ENCODE measurements around the gene BCAS4. TPM values are rescaled to one million over a fixed set of nuclear protein-coding genes. Genes with fewer than 3 reads are reported as not detected.
"Not testable (repeated sequence)": the region's sequence is repeated elsewhere in the genome, so short reads cannot be mapped to it uniquely, and the experiment has no call there.

BCAS4 gene
- total RNA-seq, 2 experiments from 2014 or later = 11.6 to 17.0 TPM

DNA sequence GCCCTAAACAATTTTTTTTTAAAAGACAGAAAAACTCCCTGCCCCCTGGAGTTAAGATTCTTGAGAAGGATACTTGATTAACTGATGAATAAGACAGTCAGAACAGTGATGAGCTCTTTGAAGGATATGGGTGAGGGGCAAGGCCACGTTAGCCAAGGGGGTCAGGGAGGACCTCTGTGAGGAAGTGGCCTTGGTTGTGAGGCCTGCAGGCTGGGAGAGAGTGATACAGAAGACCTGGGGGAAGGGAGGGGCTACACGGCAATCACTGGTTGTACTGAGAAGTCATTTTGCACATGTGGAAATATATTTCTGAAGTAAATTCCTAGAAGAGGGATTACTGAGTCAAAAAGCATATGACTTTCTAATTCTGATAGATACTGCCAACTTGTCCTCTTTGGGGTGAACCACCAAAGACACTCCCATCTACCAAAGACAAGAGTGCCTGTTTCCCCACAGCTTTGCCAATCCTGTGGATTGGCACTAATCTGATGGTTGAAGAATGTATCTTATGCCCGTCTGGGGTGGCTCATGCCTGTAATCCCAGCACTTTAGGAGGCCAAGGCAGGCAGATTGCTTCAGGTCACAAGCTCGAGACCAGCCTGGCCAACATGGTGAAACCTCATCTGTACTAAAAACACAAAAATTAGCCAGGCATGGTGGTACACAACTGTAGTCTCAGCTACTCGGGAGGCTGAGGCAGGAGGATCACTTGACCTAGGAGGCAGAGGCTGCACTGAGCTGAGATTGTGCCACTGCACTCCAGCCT, 22.3 kb upstream of the BCAS4 start:
- Mint-ChIP-seq H3K4me3 (no peak overlapping the region), H3K9me3 (ENCODE audit: low read depth) (no peaks in the 10 kb centered on the region), H3K27me3 (no peaks in the 10 kb centered on the region), H3K36me3 (ENCODE audit: low read depth) (no peaks in the 10 kb centered on the region), H3K27ac (no peak overlapping the region), H3K4me1 (peaks cover 2% of the 10 kb centered on the region)
- DNase-seq (no peak), ATAC-seq (peak; percentile 23)
- ChIA-PET POLR2A (no interaction called here), CTCF (no interaction called here)
- intact Hi-C loops (cut with DNase I, micrococcal nuclease) = no loop called here

DNA sequence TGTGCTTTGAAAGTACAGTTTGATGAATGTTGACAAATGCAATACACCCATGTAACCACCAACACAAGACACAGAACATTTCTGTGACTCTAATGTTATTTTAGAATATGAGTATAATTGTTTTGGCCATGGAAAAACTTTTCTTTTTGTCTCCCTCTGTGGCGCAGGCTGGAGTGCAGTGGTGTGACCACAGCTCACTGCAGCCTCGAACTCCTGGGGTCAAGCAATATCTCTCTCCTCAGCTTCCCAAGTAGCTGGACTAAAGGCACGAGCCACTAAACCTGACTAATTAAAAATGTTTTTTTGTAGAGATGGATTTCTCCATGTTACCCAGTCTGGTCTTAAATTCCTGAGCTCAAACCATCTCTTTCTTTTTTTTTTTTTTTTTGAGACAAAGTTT, 20.3 kb upstream of the BCAS4 start:
- no peaks in the 10 kb centered on the region for H3K36me3 Mint-ChIP-seq (ENCODE audit: low read depth)
- H3K27ac Mint-ChIP-seq = no peak overlapping the region
- CTCF ChIA-PET = interaction anchor here (1.9 kb wide), 1 partner anchor 16 kb away, joined by 5 read pairs; no protein-coding TSS in a partner anchor
- H3K27me3 Mint-ChIP-seq = no peaks in the 10 kb centered on the region
- H3K4me1 Mint-ChIP-seq = peaks cover 2% of the 10 kb centered on the region
- POLR2A ChIA-PET = no interaction called here
- no peak overlapping the region for H3K4me3 Mint-ChIP-seq
- ATAC-seq (no peak), DNase-seq (no peak)
- H3K9me3 Mint-ChIP-seq (ENCODE audit: low read depth) = no peaks in the 10 kb centered on the region
- intact Hi-C loops (cut with DNase I, micrococcal nuclease) = no loop called here

DNA sequence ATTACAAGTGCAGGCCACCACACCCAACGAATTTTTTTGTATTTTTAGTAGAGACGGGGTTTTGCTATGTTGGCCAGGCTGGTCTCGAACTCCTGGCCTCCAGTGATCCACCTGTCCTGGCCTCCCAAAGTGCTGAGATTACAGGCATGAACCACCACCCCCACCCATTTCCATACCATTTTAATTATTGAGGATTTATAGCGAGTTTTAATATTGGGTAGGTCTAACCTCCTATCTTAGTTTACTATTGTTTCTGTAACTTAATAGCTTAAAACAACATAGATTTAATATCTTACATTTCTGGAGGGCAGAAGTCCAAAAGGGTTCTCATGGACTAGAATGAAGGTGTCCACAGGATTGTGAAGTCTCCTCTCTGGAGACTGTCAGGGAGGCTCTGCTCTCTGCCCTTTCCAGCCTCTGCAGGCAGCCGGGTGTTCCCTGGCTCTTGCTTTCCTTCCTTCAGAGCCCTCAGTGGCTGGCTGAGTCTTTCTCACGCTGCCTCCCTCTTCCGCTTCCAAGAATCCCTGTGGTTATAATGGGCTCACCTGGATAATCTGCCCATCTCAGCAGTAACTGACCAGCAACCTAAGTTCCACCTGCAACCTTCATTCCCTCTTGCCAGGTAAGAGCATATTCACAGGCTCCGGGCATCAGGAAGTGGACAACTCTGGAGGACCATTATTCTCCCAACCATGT, 18.6 kb upstream of the BCAS4 start:
- H3K4me3 Mint-ChIP-seq = no peak overlapping the region
- no peaks in the 10 kb centered on the region for H3K9me3 Mint-ChIP-seq (ENCODE audit: low read depth)
- no peaks in the 10 kb centered on the region for H3K27me3 Mint-ChIP-seq
- DNase-seq (no peak), ATAC-seq (no peak)
- no peak overlapping the region for H3K27ac Mint-ChIP-seq
- ChIA-PET POLR2A (no interaction called here), CTCF (interaction anchor here (1.2 to 1.6 kb wide), 2 partner anchors 14 to 18 kb away, joined by 3 to 4 read pairs; partner anchors contain the start of gene BCAS4)
- intact Hi-C loops (cut with DNase I, micrococcal nuclease) = no loop called here
- H3K4me1 Mint-ChIP-seq = peaks cover 2% of the 10 kb centered on the region
- no peaks in the 10 kb centered on the region for H3K36me3 Mint-ChIP-seq (ENCODE audit: low read depth)

DNA sequence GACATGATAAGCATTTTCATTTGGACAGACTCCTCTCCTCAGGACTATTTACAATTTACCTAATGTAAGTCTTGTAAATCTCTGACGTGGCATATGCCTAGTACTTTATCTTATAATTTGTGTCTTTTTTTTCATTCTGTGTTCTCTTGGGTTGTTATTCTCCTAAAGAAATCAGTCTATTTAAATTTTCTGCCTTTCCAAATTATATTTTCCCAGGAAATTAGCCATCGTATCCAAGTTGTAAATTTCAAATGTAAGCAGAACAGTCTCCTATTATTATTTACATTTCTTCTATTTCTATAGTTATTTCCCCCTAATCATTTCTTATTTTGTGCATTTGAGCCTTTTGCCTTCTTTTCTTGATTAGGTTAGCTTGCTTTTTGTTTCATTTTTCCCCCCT, 17.5 kb upstream of the BCAS4 start:
- Mint-ChIP-seq H3K4me3 (no peak overlapping the region), H3K9me3 (ENCODE audit: low read depth) (no peaks in the 10 kb centered on the region), H3K36me3 (ENCODE audit: low read depth) (no peaks in the 10 kb centered on the region), H3K27ac (no peak overlapping the region), H3K4me1 (no peaks in the 10 kb centered on the region), H3K27me3 (no peaks in the 10 kb centered on the region)
- intact Hi-C loops (cut with DNase I, micrococcal nuclease) = no loop called here
- ChIA-PET CTCF (interaction anchor here (0.6 to 1.6 kb wide), 5 partner anchors 13 to 141 kb away, joined by 3 to 4 read pairs (median 3); partner anchors contain the start of gene BCAS4), POLR2A (no interaction called here)
- DNase-seq = no peak
- no peak for ATAC-seq

DNA sequence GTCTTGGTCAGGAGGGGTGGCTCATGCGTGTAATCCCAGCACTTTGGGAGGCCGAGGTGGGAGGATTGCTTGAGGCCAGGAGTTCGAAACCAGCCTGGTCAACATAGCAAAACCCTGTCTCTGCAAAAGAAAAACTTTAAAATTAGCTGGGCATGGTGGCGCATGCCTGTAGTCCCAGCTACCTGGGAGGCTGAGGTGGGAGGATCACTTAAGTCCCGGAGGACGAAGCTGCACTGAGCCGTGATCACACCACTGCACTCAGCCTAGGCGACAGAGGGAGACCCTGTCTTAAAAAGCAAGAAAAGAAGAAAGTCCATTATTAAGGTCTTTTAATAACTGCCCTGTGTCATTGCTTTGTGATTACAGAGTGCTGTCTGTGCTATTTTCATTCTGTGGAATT, 15.9 kb upstream of the BCAS4 start:
- H3K36me3 Mint-ChIP-seq (ENCODE audit: low read depth); H3K27ac Mint-ChIP-seq; H3K4me1 Mint-ChIP-seq; POLR2A ChIA-PET; DNase-seq; H3K4me3 Mint-ChIP-seq; intact Hi-C loops (cut with DNase I, micrococcal nuclease); H3K9me3 Mint-ChIP-seq (ENCODE audit: low read depth); H3K27me3 Mint-ChIP-seq; ATAC-seq: not testable (repeated sequence)
- CTCF ChIA-PET = interaction anchor here (0.8 to 1.7 kb wide), 5 partner anchors 12 to 142 kb away, joined by 3 to 11 read pairs (median 4); no protein-coding TSS in a partner anchor

DNA sequence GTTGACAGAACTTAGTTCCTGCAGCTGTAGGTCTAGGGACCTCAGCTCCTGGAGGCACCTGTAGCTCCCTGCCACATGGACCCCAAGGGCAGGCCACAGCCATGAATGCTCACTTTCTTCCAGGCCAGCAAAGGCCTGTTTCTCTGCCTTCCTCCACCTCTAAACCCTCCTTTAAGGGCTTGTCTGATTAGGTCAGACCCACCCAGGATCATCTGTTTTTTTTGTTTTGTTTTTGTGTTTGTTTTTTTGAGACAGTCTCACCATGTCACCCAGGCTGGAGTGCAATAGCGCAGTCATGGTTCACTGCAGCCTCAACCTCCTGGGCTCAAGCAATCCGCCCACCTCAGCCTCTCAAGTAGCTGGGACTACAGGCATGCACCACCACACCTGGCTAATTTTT, 11.5 kb upstream of the BCAS4 start:
- ChIA-PET POLR2A (no interaction called here), CTCF (interaction anchor here (0.6 to 1.4 kb wide), 2 partner anchors 11 to 33 kb away, joined by 4 to 6 read pairs; partner anchors contain the start of gene BCAS4)
- ATAC-seq (no peak), DNase-seq (no peak)
- Mint-ChIP-seq H3K9me3 (ENCODE audit: low read depth) (no peaks in the 10 kb centered on the region), H3K27ac (no peak overlapping the region), H3K36me3 (ENCODE audit: low read depth) (no peaks in the 10 kb centered on the region), H3K27me3 (no peaks in the 10 kb centered on the region), H3K4me1 (no peaks in the 10 kb centered on the region), H3K4me3 (no peak overlapping the region)
- intact Hi-C loops (cut with DNase I, micrococcal nuclease) = no loop called here

DNA sequence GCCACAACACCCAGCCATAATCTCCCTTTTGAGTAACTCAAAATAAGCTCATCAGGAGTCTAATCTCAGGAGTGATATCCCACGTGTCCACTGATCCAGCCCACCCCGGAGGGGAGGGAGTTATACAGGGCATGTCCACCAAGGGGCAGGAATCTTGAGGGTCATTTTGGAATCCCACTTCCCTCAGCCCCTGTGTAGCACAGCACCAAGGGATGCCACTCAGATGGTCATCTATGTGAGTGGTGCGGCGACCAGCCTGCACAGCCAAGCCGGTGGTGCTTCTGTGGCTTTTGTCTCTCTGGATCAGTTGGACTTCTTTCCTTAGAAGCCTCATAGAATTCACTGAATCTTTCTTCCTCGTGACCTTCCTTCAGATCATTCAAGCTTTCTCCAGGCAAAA, 11.0 kb upstream of the BCAS4 start:
- ATAC-seq (no peak), DNase-seq (no peak)
- ChIA-PET POLR2A (no interaction called here), CTCF (interaction anchor here (0.6 to 1.4 kb wide), 5 partner anchors 10 to 34 kb away, joined by 3 to 6 read pairs (median 4); partner anchors contain the start of gene BCAS4)
- H3K27ac Mint-ChIP-seq = no peak overlapping the region
- H3K27me3 Mint-ChIP-seq = no peaks in the 10 kb centered on the region
- no peaks in the 10 kb centered on the region for H3K9me3 Mint-ChIP-seq (ENCODE audit: low read depth)
- no peak overlapping the region for H3K4me3 Mint-ChIP-seq
- no peaks in the 10 kb centered on the region for H3K36me3 Mint-ChIP-seq (ENCODE audit: low read depth)
- H3K4me1 Mint-ChIP-seq = no peaks in the 10 kb centered on the region
- intact Hi-C loops (cut with DNase I, micrococcal nuclease) = no loop called here

DNA sequence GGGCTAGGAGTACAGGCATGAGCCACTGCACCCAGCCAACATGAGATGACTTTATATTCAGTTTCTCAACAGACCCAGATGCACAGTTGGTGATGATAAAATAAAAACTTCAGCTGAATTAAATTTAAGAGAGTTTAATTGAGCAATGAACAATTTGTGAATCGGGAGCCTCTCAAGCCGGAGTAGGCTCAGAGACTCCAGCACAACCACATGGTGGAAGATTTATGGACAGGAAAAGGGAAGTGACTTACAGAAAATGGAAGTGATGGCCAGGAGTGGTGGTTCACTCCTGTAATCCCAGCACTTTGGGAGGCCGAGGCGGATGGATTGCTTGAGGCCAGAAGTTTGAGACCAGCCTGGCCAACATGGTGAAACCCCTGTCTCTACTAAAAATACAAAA, 10.4 kb upstream of the BCAS4 start:
- H3K4me3 Mint-ChIP-seq = no peak overlapping the region
- POLR2A ChIA-PET = no interaction called here
- no peaks in the 10 kb centered on the region for H3K27me3 Mint-ChIP-seq
- CTCF ChIA-PET = interaction anchor here (0.7 to 1.4 kb wide), 4 partner anchors 9 to 18 kb away, joined by 3 to 6 read pairs (median 4); partner anchors contain the start of gene BCAS4
- H3K27ac Mint-ChIP-seq = no peak overlapping the region
- no peak for ATAC-seq
- H3K4me1 Mint-ChIP-seq = no peaks in the 10 kb centered on the region
- intact Hi-C loops (cut with DNase I, micrococcal nuclease) = no loop called here
- no peak for DNase-seq
- no peaks in the 10 kb centered on the region for H3K9me3 Mint-ChIP-seq (ENCODE audit: low read depth)
- no peaks in the 10 kb centered on the region for H3K36me3 Mint-ChIP-seq (ENCODE audit: low read depth)

DNA sequence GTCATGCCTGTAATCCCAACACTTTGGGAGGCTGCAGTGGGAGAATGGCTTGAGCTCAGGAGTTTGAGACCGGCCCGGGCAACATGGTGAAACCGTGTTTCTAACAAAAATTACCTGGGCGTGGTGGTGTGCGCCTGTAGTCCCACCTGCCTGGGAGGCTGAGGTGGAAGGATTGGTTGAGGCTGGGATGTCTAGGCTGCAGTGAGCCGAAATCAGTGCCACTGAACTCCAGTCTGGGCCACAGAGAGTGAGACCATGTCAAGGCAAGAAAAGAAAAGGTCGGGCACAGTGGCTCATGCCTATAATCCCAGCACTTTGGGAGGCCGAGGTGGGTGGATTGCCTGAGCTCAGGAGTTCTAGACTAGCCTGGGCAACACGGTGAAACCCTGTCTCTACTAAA, 8.2 kb upstream of the BCAS4 start:
- CTCF ChIA-PET = interaction anchor here (0.6 kb wide), 1 partner anchor 31 kb away, joined by 3 read pairs; no protein-coding TSS in a partner anchor
- intact Hi-C loops (cut with DNase I, micrococcal nuclease) = no loop called here

DNA sequence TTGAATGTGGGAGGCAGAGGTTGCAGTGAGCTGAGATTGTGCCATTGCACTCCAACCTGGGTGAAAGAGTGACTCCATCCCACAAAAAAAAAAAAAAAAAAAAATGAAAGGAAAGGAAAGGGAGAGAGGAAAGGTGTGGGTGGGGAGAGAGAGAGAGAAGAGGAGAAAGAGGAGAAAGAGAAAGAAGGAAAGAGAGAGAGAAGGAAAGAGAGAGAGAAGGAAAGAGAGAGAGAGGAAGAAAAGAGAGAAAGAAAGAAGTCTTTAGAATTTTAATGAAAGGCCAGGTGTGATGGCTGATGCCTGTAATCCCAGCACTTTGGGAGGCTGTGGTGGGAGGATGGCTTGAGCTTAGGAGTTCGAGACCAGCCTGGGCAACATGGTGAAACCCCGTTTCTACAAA, 7.7 kb upstream of the BCAS4 start:
- no peak overlapping the region for H3K27ac Mint-ChIP-seq
- no peaks in the 10 kb centered on the region for H3K27me3 Mint-ChIP-seq
- POLR2A ChIA-PET = no interaction called here

More for the DNA sequence above, 8.2 kb upstream of the BCAS4 start:
- Mint-ChIP-seq H3K4me1 (peaks cover 6% of the 10 kb centered on the region), H3K4me3 (no peak overlapping the region), H3K27ac (no peak overlapping the region), H3K36me3 (ENCODE audit: low read depth) (no peaks in the 10 kb centered on the region), H3K9me3 (ENCODE audit: low read depth) (no peaks in the 10 kb centered on the region), H3K27me3 (no peaks in the 10 kb centered on the region)
- POLR2A ChIA-PET = no interaction called here
- ATAC-seq (no peak), DNase-seq (no peak)

DNA sequence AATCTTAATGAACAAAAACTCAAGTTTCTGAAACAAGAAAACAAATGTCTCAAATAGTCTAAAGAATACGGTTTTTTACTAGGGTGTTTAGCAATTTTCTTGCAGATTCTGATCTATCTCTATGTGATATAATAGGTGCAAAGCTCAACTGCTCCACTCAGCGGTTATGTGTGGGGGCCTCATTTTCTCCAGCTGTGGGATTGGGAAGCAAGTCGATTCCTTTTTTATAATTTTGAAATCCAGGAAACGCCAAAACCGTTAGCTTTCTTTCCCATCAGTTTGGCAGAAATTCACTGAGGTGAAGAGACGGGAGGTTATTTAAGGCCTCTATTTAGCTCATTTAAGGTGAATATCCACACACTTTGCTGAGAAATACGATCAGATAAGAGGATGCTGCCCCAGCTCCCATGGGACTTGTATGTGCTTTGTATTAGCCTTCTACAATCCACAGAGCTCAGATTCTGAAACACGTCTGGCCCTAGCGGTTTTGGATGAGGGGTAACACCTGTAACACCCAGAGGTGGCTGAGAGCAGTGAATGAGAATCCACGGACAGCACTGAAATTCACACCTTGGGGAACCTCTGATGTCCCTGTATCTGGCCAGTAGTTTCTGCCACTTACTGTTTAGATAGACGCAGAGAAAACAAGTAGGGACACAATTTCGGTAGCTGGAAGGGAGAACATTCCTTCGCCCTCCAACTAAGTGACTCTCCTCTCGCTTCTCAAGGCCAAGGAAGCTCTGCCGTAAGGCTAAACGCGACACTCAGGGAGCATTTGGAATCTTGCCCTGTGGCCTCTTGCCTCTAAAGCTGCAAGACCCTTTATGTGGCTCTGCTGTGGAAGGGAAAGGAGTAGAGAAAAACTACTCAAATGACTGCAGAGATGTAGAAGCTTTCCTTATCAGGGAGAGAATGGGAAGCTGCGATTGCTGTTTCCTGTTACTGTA, 6.5 kb upstream of the BCAS4 start:
- no peak for ATAC-seq
- H3K27ac Mint-ChIP-seq = no peak overlapping the region
- ChIA-PET POLR2A (no interaction called here), CTCF (interaction anchor here (0.6 to 4.4 kb wide), 10 partner anchors 25 to 881 kb away, joined by 3 to 20 read pairs (median 3); no protein-coding TSS in a partner anchor)
- no peak for DNase-seq
- no peak overlapping the region for H3K4me3 Mint-ChIP-seq
- no peaks in the 10 kb centered on the region for H3K36me3 Mint-ChIP-seq (ENCODE audit: low read depth)
- H3K9me3 Mint-ChIP-seq (ENCODE audit: low read depth) = no peaks in the 10 kb centered on the region
- intact Hi-C loops (cut with DNase I, micrococcal nuclease) = no loop called here
- no peaks in the 10 kb centered on the region for H3K27me3 Mint-ChIP-seq
- H3K4me1 Mint-ChIP-seq = peaks cover 6% of the 10 kb centered on the region

More for the DNA sequence above, 7.7 kb upstream of the BCAS4 start:
- Mint-ChIP-seq H3K4me3 (no peak overlapping the region), H3K36me3 (ENCODE audit: low read depth) (no peaks in the 10 kb centered on the region), H3K9me3 (ENCODE audit: low read depth) (no peaks in the 10 kb centered on the region), H3K4me1 (peaks cover 6% of the 10 kb centered on the region)
- DNase-seq (no peak), ATAC-seq (no peak)
- intact Hi-C loops (cut with DNase I, micrococcal nuclease) = no loop called here
- CTCF ChIA-PET = interaction anchor here (0.6 to 1.7 kb wide), 5 partner anchors 26 to 880 kb away, joined by 3 to 4 read pairs (median 3); no protein-coding TSS in a partner anchor

Data from activated CD4-positive, alpha-beta T cell treated with anti-CD3 and anti-CD28 coated beads for 36 hours (primary cell).